Stomach (tissue), 4 donors: ENCODE data around the gene FNBP1L.
A peak's percentile ranks its signal among the peaks of the same experiment; 100 is the strongest.

Source experiments
- EP300 ChIP-seq: sonication (generic); formaldehyde crosslinking; IDR thresholded peaks from one replicate; pipeline ENCODE4 v1.6.1; 2017; ENCODE audit warnings: antibody characterized with exemption
- POLR2A ChIP-seq, 4 donors: fragments of 450-650 bp; IDR thresholded peaks; one replicate each; pipeline ENCODE4 v1.6.1; 2016; ENCODE audit warnings: antibody characterized with exemption in 4 of 4, control low read depth in 2 of 4, mild to moderate bottlenecking in 1 of 4, moderate library complexity in 1 of 4
- POLR2AphosphoS5 ChIP-seq, 3 donors: sonication (generic); formaldehyde crosslinking; IDR thresholded peaks; one replicate each; pipeline ENCODE4 v1.6.1; 2016; ENCODE audit warnings: antibody characterized with exemption in 3 of 3
- TF ChIP-seq, protein P1 (sequence below), 7 experiments: fragments of 450-650 bp in 4 of 7; fragments of 200-600 bp in 3 of 7; sonication (generic) in 3 of 7; IDR thresholded peaks; one replicate each; pipeline ENCODE4 v1.5.1; 2016 to 2019; ENCODE audit warnings: antibody characterized with exemption in 7 of 7, control low read depth in 2 of 7, mild to moderate bottlenecking in 1 of 7

DNA sequence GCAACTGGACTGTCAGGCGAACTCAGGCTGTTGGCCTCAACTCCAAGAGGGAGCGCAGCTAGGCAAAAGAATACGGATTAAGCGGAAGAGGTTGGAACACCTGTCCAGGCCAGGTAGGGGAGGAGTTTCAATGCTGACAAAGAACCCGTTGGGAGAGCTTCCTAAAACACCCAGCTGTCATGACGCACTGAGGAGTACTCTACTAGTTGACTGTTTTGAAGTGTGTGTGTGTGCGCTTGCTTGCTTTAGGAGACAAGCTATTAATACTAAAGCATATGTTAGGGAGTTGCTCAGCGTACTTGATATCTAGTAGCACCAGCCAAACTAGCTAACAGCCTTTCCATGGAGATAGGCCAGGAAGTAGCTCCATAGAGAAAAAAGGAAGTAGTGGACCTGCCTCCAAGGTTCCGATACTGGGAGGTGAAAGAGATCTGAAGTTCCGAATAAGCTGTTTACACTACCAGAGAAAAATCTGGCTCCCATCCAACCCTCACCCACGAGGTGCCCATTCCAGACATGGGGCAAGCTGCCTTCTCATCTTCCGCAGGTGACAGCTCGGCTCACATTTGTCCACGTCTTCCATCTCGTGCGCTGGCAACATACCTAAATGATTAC, 974 bp upstream of the FNBP1L start:
- TF ChIP-seq, protein P1, sequence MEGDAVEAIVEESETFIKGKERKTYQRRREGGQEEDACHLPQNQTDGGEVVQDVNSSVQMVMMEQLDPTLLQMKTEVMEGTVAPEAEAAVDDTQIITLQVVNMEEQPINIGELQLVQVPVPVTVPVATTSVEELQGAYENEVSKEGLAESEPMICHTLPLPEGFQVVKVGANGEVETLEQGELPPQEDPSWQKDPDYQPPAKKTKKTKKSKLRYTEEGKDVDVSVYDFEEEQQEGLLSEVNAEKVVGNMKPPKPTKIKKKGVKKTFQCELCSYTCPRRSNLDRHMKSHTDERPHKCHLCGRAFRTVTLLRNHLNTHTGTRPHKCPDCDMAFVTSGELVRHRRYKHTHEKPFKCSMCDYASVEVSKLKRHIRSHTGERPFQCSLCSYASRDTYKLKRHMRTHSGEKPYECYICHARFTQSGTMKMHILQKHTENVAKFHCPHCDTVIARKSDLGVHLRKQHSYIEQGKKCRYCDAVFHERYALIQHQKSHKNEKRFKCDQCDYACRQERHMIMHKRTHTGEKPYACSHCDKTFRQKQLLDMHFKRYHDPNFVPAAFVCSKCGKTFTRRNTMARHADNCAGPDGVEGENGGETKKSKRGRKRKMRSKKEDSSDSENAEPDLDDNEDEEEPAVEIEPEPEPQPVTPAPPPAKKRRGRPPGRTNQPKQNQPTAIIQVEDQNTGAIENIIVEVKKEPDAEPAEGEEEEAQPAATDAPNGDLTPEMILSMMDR (IDR thresholded peaks at IDR 0.05), result no peak
- TF ChIP-seq POLR2A (IDR thresholded peaks at IDR 0.05) (no peak), EP300 (no peak), POLR2AphosphoS5 (IDR thresholded peaks at IDR 0.05) (peak in 2 of 3 donors; percentile 47 to 56)
